ENCODE results near the gene PPBP.

Gene PPBP

DNA sequence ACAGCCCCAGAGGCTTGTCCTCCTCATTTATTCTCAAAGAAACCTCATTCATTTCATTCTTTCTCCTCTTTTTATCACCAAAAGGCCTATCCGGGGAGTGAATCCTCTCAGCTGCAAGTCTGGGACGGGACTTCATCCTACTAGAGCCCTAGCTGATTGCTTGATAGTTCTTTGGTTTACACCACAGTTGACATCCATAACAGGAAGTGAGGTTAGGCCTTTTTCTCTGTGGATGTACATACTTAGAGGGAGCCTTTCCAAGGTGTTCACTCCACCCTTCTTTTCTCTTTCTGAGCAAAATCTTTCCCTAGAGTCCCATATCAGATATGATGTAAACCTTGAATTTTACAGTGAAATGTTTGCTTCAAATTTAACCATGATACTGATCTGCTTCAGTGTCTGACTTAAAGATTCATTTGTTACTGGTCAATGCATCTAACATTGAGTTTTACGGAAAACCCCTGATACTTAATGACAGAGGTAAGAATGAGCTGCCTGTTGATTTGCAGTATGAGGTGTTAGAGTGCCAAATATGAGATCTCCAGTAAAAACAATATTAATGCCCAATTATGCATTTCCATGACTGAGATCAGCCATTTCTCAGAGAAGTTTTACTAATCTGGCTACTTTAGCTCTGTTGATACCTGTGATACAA, 27.3 kb upstream of the PPBP start:
- no peak overlapping the region for H3K4me3 ChIP-seq (ENCODE audit: low read depth, low read length)
- in situ Hi-C loops (cut with HindIII; ENCODE audit: low sequenced_read_pairs) = no loop called here
- TF ChIP-seq, protein P1, sequence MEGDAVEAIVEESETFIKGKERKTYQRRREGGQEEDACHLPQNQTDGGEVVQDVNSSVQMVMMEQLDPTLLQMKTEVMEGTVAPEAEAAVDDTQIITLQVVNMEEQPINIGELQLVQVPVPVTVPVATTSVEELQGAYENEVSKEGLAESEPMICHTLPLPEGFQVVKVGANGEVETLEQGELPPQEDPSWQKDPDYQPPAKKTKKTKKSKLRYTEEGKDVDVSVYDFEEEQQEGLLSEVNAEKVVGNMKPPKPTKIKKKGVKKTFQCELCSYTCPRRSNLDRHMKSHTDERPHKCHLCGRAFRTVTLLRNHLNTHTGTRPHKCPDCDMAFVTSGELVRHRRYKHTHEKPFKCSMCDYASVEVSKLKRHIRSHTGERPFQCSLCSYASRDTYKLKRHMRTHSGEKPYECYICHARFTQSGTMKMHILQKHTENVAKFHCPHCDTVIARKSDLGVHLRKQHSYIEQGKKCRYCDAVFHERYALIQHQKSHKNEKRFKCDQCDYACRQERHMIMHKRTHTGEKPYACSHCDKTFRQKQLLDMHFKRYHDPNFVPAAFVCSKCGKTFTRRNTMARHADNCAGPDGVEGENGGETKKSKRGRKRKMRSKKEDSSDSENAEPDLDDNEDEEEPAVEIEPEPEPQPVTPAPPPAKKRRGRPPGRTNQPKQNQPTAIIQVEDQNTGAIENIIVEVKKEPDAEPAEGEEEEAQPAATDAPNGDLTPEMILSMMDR (IDR thresholded peaks at IDR 0.05; ENCODE audit: low read depth, low read length, missing control alignments) = no peak
- DNase-seq (ENCODE audit: low read depth) = no peak

DNA sequence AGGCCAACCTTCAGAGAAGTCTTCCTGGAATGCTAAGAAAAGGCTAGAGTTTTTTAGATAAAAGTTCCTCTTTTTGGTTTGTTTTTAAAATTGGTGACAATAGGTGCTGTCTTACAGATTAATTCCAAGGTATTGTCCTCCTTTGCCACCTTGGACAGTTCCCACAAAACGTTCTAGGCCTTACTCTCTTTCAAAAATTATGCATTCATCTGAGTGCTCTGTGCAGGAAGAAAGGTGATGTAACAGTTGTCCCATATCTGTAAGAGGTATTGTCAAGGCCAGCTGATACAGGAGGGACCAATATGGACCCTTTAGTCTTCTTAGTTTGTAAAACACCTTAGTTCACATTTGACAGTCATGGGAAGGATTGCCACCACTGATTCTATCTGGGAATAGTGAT, 26.3 kb upstream of the PPBP start:
- DNase-seq (ENCODE audit: low read depth) = no peak
- in situ Hi-C loops (cut with HindIII; ENCODE audit: low sequenced_read_pairs) = no loop called here
- H3K4me3 ChIP-seq (ENCODE audit: low read depth, low read length) = no peak overlapping the region
- TF ChIP-seq, protein P1 (IDR thresholded peaks at IDR 0.05; ENCODE audit: low read depth, low read length, missing control alignments) = no peak

DNA sequence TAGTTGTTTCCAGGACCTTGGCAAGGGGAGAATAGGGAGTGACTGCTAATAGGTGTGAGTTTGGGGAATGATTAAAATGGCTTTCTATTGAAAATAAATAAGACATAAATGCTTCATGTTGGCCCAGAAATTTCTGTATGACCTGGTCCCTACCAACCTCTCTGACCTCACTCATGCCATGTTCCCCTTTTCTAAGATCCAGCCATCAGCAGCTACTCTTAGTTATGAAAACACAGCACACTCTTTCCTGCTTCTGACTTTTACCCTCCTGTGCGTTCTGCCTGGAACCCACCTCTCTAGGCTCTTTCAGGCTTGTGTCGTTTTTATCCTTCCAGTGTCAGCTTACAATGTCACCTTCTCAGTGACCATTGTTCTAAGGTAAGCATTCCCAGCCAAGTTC, 25.3 kb upstream of the PPBP start:
- in situ Hi-C loops (cut with HindIII; ENCODE audit: low sequenced_read_pairs) = no loop called here
- TF ChIP-seq, protein P1 (IDR thresholded peaks at IDR 0.05; ENCODE audit: low read depth, low read length, missing control alignments) = no peak
- H3K4me3 ChIP-seq (ENCODE audit: low read depth, low read length) = no peak overlapping the region
- no peak for DNase-seq (ENCODE audit: low read depth)

DNA sequence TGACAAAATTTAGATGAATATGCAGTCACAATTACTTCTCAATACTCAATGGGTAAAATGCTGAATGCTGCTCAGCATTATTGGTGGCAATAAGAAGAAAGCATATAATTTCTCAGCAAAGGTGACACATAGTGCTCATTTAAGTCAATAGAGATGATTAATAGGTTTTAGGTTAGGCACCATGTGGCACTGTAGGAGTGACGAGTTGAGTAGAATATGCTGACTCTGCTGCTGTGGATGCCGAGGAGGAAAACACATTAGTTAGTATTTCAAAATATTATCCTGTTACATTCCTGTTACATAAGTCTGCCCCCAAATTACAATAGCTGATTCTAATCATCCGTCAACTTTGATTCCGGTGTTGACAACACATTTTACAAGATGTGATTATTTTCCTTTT, 24.1 kb upstream of the PPBP start:
- H3K4me3 ChIP-seq (ENCODE audit: low read depth, low read length) = no peak overlapping the region
- TF ChIP-seq, protein P1 (IDR thresholded peaks at IDR 0.05; ENCODE audit: low read depth, low read length, missing control alignments) = no peak
- in situ Hi-C loops (cut with HindIII; ENCODE audit: low sequenced_read_pairs) = no loop called here
- no peak for DNase-seq (ENCODE audit: low read depth)

DNA sequence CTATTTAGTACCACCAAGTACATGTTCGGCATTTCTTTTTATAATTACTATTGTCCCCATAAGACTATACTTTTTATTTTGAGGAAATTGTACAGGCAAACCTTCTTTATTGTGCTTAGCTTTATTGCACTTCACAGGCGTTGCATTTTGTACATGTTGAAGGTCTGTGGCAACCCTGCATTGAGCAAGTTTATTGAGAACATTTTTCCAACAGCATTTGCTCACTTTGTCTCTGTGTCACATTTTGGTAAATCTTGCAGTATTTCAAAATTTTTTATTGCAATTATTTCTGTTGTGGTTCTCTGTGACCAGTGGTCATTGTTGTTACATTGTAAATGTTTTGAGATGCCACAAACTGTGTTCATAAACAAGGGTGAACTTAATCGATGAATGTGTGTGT, 21.3 kb upstream of the PPBP start:
- no peak for DNase-seq (ENCODE audit: low read depth)
- in situ Hi-C loops (cut with HindIII; ENCODE audit: low sequenced_read_pairs) = no loop called here
- TF ChIP-seq, protein P1 (IDR thresholded peaks at IDR 0.05; ENCODE audit: low read depth, low read length, missing control alignments) = no peak
- H3K4me3 ChIP-seq (ENCODE audit: low read depth, low read length) = no peak overlapping the region

DNA sequence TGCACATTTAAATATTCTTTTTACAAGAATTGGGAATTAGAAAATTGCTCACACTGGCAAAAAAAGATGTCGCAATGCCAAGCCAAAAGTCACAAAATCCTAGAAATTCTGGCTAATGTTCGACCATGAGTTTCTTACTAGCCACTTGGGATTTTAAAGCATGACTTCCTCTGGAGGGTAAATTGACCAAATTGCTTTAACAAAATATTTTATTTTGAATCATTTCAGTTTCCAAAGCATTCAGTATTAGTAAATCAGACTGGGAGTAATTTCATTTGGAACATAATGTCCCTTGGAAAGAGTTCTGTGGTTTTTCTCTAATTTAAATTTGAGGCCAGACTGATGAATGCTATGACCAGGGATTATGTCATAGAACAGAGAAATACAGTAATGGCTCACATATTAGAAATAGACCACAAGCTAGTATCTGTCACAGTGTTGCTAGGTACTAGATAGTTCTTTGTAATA, 18.1 kb upstream of the PPBP start:
- no peak overlapping the region for H3K4me3 ChIP-seq (ENCODE audit: low read depth, low read length)
- in situ Hi-C loops (cut with HindIII; ENCODE audit: low sequenced_read_pairs) = no loop called here
- TF ChIP-seq, protein P1 (IDR thresholded peaks at IDR 0.05; ENCODE audit: low read depth, low read length, missing control alignments) = no peak
- DNase-seq (ENCODE audit: low read depth) = peak; percentile 65
